HG03460 (cell line): ENCODE data around the gene ZNF319.
"Not testable (repeated sequence)": the region's sequence is repeated elsewhere in the genome, so short reads cannot be mapped to it uniquely, and the experiment has no call there.

ENCODE experiments used
- ATAC-seq: cut with Tn5 transposase; IDR thresholded peaks from one replicate; pipeline ENCODE4 v1.9.1; 2021; ENCODE audit not compliant: unreplicated experiment

Gene ZNF319

GRCh38 chr16:58022601-58023371 is 22.3 kb upstream of the ZNF319 start:
- no peak for ATAC-seq

- ATAC-seq = no peak
These were observed 21.4 kb upstream of the ZNF319 start for GRCh38 chr16:58021661-58022551.

GRCh38 chr16:58020628-58021521 is 20.4 kb upstream of the ZNF319 start:
- no peak for ATAC-seq

GRCh38 chr16:58019866-58020538 is 19.5 kb upstream of the ZNF319 start:
- ATAC-seq = no peak

GRCh38 chr16:58018803-58019202 is 18.3 kb upstream of the ZNF319 start:
- no peak for ATAC-seq

GRCh38 chr16:58016840-58017446 is 16.5 kb upstream of the ZNF319 start:
- no peak for ATAC-seq

- ATAC-seq = no peak
These were observed 12.9 kb upstream of the ZNF319 start for GRCh38 chr16:58013201-58013956.

- ATAC-seq = no peak
These were observed 12.0 kb upstream of the ZNF319 start for GRCh38 chr16:58012481-58012880.

- ATAC-seq = no peak
These were observed 11.2 kb upstream of the ZNF319 start for GRCh38 chr16:58011652-58012051.

GRCh38 chr16:58010886-58011285 is 10.4 kb upstream of the ZNF319 start:
- ATAC-seq = no peak

- no peak for ATAC-seq
These were observed 9.5 kb upstream of the ZNF319 start for GRCh38 chr16:58009856-58010416.

- ATAC-seq = not testable (repeated sequence)
These were observed 4.3 kb upstream of the ZNF319 start for GRCh38 chr16:58004736-58005135.

- ATAC-seq = no peak
These were observed 2.5 kb upstream of the ZNF319 start for GRCh38 chr16:58002936-58003335.

- no peak for ATAC-seq
These were observed 1.9 kb upstream of the ZNF319 start for GRCh38 chr16:58002416-58002800.

GRCh38 chr16:58001781-58002415 is 1.4 kb upstream of the ZNF319 start:
- peak; percentile 0 for ATAC-seq

GRCh38 chr16:58000706-58001676 is 519 bp upstream of the ZNF319 start, which contains the start of gene USB1:
USB1 (plus strand) TSS chr16:58001407; CDS start chr16:58001484, 77 bp downstream.
- ATAC-seq = peak; percentile 74

GRCh38 chr16:57999366-57999970 is 1.0 kb downstream of the ZNF319 start:
- ATAC-seq = no peak
